HEK293 (cell line): ENCODE measurements around the gene TMIGD1.
A peak's percentile ranks its signal among the peaks of the same experiment; 100 is the strongest.

Experiments used
- CTCF ChIA-PET: fragments of 350-600 bp; formaldehyde crosslinking; extraction: SDS; loops from one replicate; lab custom pipeline; 2021; ENCODE audit warnings: antibody characterized with exemption; lab: Yijun Ruan, JAX
- POLR2A ChIA-PET: fragments of 300-600 bp; formaldehyde crosslinking; extraction: SDS; loops from one replicate; lab custom pipeline; 2020; ENCODE audit warnings: antibody characterized with exemption, inconsistent platforms; lab: Yijun Ruan, JAX
- H3K27ac ChIP-seq: fragments of 200-500 bp; sonication (Bioruptor generic); 2 replicates; pipeline ENCODE4 v1.5.1; 2014; ENCODE audit warnings: low read depth, low read length, control low read depth, inconsistent platforms; ENCODE audit errors: extremely low read depth
- H3K36me3 ChIP-seq, 2 experiments: fragments of 200-500 bp in 1 of 2; sonication (Bioruptor generic) in 1 of 2; 1 replicate in 1 of 2; 2 replicates in 1 of 2; pipeline ENCODE4 v1.5.1; 2014 to 2017; ENCODE audit warnings: inconsistent platforms in 2 of 2, low read length in 2 of 2; ENCODE audit not compliant: control insufficient read depth in 2 of 2, insufficient read depth in 1 of 2
- H3K4me1 ChIP-seq: fragments of 200-500 bp; sonication (Bioruptor generic); 2 replicates; pipeline ENCODE4 v1.5.1; 2014; ENCODE audit warnings: mild to moderate bottlenecking, low read length, inconsistent platforms; ENCODE audit not compliant: control insufficient read depth, insufficient read depth
- H3K4me3 ChIP-seq: 2 replicates; pipeline ENCODE4 v1.5.1; 2011; ENCODE audit warnings: low read depth, mild to moderate bottlenecking, control low read depth, low read length, moderate library complexity
- H3K9me3 ChIP-seq: fragments of 200-500 bp; sonication (Bioruptor generic); 2 replicates; pipeline ENCODE4 v1.5.1; 2014; ENCODE audit warnings: low read depth, low read length, inconsistent platforms; ENCODE audit not compliant: control insufficient read depth, insufficient read depth
- BCL11B ChIP-seq: fragments of 450-650 bp; formaldehyde crosslinking; IDR thresholded peaks from 2 replicates; pipeline ENCODE4 v1.5.1; 2016; ENCODE audit warnings: low read depth, missing biosample characterization, missing genetic modification characterization
- CTCF ChIP-seq: fragments of 450-650 bp; formaldehyde crosslinking; IDR thresholded peaks from 2 replicates; pipeline ENCODE4 v1.5.1; 2016; ENCODE audit warnings: missing biosample characterization, missing genetic modification characterization
- FEZF1 ChIP-seq: fragments of 450-650 bp; formaldehyde crosslinking; IDR thresholded peaks from 2 replicates; pipeline ENCODE4 v1.5.1; 2016; ENCODE audit warnings: missing biosample characterization, missing genetic modification characterization
- GLI2 ChIP-seq: fragments of 450-650 bp; formaldehyde crosslinking; IDR thresholded peaks from 2 replicates; pipeline ENCODE4; 2017; ENCODE audit warnings: missing biosample characterization, missing genetic modification characterization, low read depth, borderline replicate concordance
- HOXD13 ChIP-seq: sonication (generic); formaldehyde crosslinking; IDR thresholded peaks from 2 replicates; pipeline ENCODE4 v1.8.0; 2022; ENCODE audit warnings: missing genetic modification reagents, borderline replicate concordance
- KLF9 ChIP-seq: fragments of 450-650 bp; formaldehyde crosslinking; IDR thresholded peaks from 2 replicates; pipeline ENCODE4 v1.5.1; 2016; ENCODE audit warnings: missing biosample characterization, missing genetic modification characterization, low read depth
- ZBTB49 ChIP-seq: fragments of 450-650 bp; formaldehyde crosslinking; IDR thresholded peaks from 2 replicates; pipeline ENCODE4 v1.5.1; 2016; ENCODE audit warnings: missing biosample characterization, missing genetic modification characterization, low read depth
- ZNF10 ChIP-seq: fragments of 450-650 bp; formaldehyde crosslinking; IDR thresholded peaks from 2 replicates; pipeline ENCODE4 v1.5.1; 2017; ENCODE audit warnings: missing biosample characterization, missing genetic modification characterization
- ZNF112 ChIP-seq: fragments of 450-650 bp; formaldehyde crosslinking; IDR thresholded peaks from 2 replicates; pipeline ENCODE4 v1.5.0; 2017; ENCODE audit warnings: missing biosample characterization, missing genetic modification characterization
- ZNF169 ChIP-seq: fragments of 450-650 bp; formaldehyde crosslinking; IDR thresholded peaks from 2 replicates; pipeline ENCODE4 v1.5.1; 2016; ENCODE audit warnings: missing biosample characterization, missing genetic modification characterization
- ZNF239 ChIP-seq: fragments of 450-650 bp; formaldehyde crosslinking; IDR thresholded peaks from 2 replicates; pipeline ENCODE4 v1.5.1; 2016; ENCODE audit warnings: missing biosample characterization, missing genetic modification characterization
- ZNF366 ChIP-seq: fragments of 450-650 bp; formaldehyde crosslinking; conservative IDR thresholded peaks from 2 replicates; pipeline ENCODE4 v1.5.1; 2016; ENCODE audit warnings: missing biosample characterization, missing genetic modification characterization
- ZNF561 ChIP-seq: fragments of 450-650 bp; IDR thresholded peaks from 2 replicates; pipeline ENCODE4 v1.5.1; 2018; ENCODE audit warnings: missing biosample characterization, missing genetic modification characterization, borderline replicate concordance
- ZNF664 ChIP-seq: fragments of 450-650 bp; formaldehyde crosslinking; IDR thresholded peaks from 2 replicates; pipeline ENCODE4 v1.5.1; 2016; ENCODE audit warnings: missing biosample characterization, missing genetic modification characterization
- ZNF692 ChIP-seq: fragments of 450-650 bp; formaldehyde crosslinking; IDR thresholded peaks from 2 replicates; pipeline ENCODE4 v1.5.1; 2016; ENCODE audit warnings: missing biosample characterization, missing genetic modification characterization
- ZNF747 ChIP-seq: fragments of 450-650 bp; formaldehyde crosslinking; IDR thresholded peaks from 2 replicates; pipeline ENCODE4 v1.5.1; 2016; ENCODE audit warnings: missing biosample characterization, missing genetic modification characterization
- ZNF843 ChIP-seq: fragments of 450-650 bp; formaldehyde crosslinking; IDR thresholded peaks from 2 replicates; pipeline ENCODE4 v1.5.1; 2016; ENCODE audit warnings: missing biosample characterization, missing genetic modification characterization
- TF ChIP-seq, protein P1 (sequence below): fragments of 450-650 bp; formaldehyde crosslinking; IDR thresholded peaks from 2 replicates; pipeline ENCODE4 v1.5.1; 2016; ENCODE audit warnings: missing biosample characterization, missing genetic modification characterization
- TF ChIP-seq, protein P2 (sequence below): fragments of 450-650 bp; formaldehyde crosslinking; IDR thresholded peaks from 2 replicates; pipeline ENCODE4 v1.5.1; 2017; ENCODE audit warnings: missing biosample characterization, missing genetic modification characterization
- TF ChIP-seq, protein P3 (sequence below): fragments of 450-650 bp; formaldehyde crosslinking; IDR thresholded peaks from 2 replicates; pipeline ENCODE4 v1.5.1; 2016; ENCODE audit warnings: missing biosample characterization, missing genetic modification characterization

The TMIGD1 gene

DNA sequence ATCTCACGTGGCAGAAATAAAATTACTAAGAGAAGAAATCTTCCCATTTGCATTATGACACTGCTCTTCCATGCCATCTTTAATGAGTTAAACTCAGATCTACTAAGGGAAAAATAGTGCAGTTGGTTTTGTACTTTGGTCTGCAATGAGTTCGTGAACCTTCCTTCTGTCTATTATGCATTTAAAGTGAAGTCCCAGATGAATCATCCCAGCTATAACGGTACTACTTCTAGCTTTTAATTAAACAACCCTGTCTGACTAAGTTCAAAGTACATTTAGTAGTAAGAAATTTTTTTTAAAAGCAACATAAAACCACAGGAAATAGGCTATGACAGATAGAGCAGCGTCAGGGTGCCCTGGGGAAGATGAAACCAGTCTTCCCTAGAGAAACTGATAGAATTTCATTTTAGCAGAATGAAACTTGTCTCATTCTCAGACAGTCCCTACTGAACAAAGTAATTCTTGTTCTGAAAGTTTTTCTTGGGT lies 1.8 kb downstream of the TMIGD1 start:
- H3K4me1 ChIP-seq, result no peaks in the 10 kb centered on the region
- no peaks in the 10 kb centered on the region for H3K36me3 ChIP-seq
- H3K27ac ChIP-seq, result no peak overlapping the region
- ChIA-PET CTCF (interaction anchor here (0.7 kb wide), 1 partner anchor 131 kb away, joined by 3 read pairs; no protein-coding TSS in a partner anchor), POLR2A (no interaction called here)
- H3K4me3 ChIP-seq, result no peak overlapping the region; the same call in 1 of the 2 replicates
- no peaks in the 10 kb centered on the region for H3K9me3 ChIP-seq
- TF ChIP-seq CTCF (tag by site-specific recombination), result no peak
- TF ChIP-seq, protein P1, sequence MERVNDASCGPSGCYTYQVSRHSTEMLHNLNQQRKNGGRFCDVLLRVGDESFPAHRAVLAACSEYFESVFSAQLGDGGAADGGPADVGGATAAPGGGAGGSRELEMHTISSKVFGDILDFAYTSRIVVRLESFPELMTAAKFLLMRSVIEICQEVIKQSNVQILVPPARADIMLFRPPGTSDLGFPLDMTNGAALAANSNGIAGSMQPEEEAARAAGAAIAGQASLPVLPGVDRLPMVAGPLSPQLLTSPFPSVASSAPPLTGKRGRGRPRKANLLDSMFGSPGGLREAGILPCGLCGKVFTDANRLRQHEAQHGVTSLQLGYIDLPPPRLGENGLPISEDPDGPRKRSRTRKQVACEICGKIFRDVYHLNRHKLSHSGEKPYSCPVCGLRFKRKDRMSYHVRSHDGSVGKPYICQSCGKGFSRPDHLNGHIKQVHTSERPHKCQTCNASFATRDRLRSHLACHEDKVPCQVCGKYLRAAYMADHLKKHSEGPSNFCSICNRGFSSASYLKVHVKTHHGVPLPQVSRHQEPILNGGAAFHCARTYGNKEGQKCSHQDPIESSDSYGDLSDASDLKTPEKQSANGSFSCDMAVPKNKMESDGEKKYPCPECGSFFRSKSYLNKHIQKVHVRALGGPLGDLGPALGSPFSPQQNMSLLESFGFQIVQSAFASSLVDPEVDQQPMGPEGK (tag by site-specific recombination), result no peak
- no peak for TF ChIP-seq ZNF664 (tag by site-specific recombination)
- no peak for TF ChIP-seq KLF9 (tag by site-specific recombination)
- TF ChIP-seq ZBTB49 (tag by site-specific recombination), result no peak
- no peak for TF ChIP-seq ZNF239 (tag by site-specific recombination)
- TF ChIP-seq HOXD13 (CRISPR knock-in tag), result no peak
- TF ChIP-seq ZNF843 (tag by site-specific recombination), result no peak

- 0 out of 2 replicates have a peak, but pooled peaks cover 3% of the 10 kb centered on the region for H3K4me1 ChIP-seq
- H3K4me3 ChIP-seq, result no peak overlapping the region
- CTCF ChIA-PET, result interaction anchor here (0.5 to 3.4 kb wide), 10 partner anchors 8 to 388 kb away, joined by 3 to 31 read pairs (median 5); no protein-coding TSS in a partner anchor
- no peaks in the 10 kb centered on the region for H3K36me3 ChIP-seq
- H3K9me3 ChIP-seq, result no peaks in the 10 kb centered on the region
- H3K27ac ChIP-seq, result no peak overlapping the region
- POLR2A ChIA-PET, result interaction anchor here (0.8 to 1.1 kb wide), 2 partner anchors 9 to 31 kb away, joined by 3 to 5 read pairs; no protein-coding TSS in a partner anchor
- TF ChIP-seq FEZF1, result peak; percentile 63
- TF ChIP-seq ZNF366 (tag by site-specific recombination), result peak; percentile 81
- peak; percentile 88 for TF ChIP-seq BCL11B (tag by site-specific recombination)
- TF ChIP-seq ZNF692 (tag by site-specific recombination), result peak; percentile 46; the same call in 1 of the 2 replicates
- no peak for TF ChIP-seq ZNF10 (tag by site-specific recombination)
- 0 out of 2 replicates have a peak, but pooled peaks have one; percentile 20 for TF ChIP-seq ZNF561 (tag by site-specific recombination)
- TF ChIP-seq ZNF112 (tag by site-specific recombination), result peak; percentile 66; the same call in 1 of the 2 replicates
- TF ChIP-seq, protein P2, sequence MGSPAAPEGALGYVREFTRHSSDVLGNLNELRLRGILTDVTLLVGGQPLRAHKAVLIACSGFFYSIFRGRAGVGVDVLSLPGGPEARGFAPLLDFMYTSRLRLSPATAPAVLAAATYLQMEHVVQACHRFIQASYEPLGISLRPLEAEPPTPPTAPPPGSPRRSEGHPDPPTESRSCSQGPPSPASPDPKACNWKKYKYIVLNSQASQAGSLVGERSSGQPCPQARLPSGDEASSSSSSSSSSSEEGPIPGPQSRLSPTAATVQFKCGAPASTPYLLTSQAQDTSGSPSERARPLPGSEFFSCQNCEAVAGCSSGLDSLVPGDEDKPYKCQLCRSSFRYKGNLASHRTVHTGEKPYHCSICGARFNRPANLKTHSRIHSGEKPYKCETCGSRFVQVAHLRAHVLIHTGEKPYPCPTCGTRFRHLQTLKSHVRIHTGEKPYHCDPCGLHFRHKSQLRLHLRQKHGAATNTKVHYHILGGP (tag by site-specific recombination), result peak; percentile 89
- TF ChIP-seq ZNF747 (tag by site-specific recombination), result 0 out of 2 replicates have a peak, but pooled peaks have one; percentile 59
- peak; percentile 80 for TF ChIP-seq ZNF169
- peak; percentile 35; the same call in 1 of the 2 replicates for TF ChIP-seq GLI2 (tag by site-specific recombination)
- TF ChIP-seq, protein P3, sequence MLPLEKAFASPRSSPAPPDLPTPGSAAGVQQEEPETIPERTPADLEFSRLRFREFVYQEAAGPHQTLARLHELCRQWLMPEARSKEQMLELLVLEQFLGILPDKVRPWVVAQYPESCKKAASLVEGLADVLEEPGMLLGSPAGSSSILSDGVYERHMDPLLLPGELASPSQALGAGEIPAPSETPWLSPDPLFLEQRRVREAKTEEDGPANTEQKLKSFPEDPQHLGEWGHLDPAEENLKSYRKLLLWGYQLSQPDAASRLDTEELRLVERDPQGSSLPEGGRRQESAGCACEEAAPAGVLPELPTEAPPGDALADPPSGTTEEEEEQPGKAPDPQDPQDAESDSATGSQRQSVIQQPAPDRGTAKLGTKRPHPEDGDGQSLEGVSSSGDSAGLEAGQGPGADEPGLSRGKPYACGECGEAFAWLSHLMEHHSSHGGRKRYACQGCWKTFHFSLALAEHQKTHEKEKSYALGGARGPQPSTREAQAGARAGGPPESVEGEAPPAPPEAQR (tag by site-specific recombination), result peak; percentile 59; the same call in 1 of the 2 replicates
- TF ChIP-seq, protein P1 (tag by site-specific recombination), result no peak
These were observed 7.0 kb downstream of the TMIGD1 start for GRCh38 chr17:30326809-30327208.
